Prostate gland (tissue), 2 donors: Measurements from ENCODE around the gene MTHFD2L. TPM values are rescaled to one million over a fixed set of nuclear protein-coding genes. Genes with fewer than 3 reads are reported as not detected.

ENCODE experiments used
- DNase-seq: peaks from one replicate; pipeline ENCODE4 v3.0.0-alpha.2; 2019; ENCODE audit warnings: low spot score
- H3K27ac ChIP-seq, 2 donors: fragments of 200-600 bp; sonication (generic); 2 replicates each; pipeline ENCODE4 v1.5.1; 2017 to 2019
- H3K27me3 ChIP-seq: fragments of 200-600 bp; sonication (generic); replicated peaks from 2 replicates; pipeline ENCODE4 v1.5.1; 2019; ENCODE audit not compliant: insufficient read depth
- H3K36me3 ChIP-seq, 2 donors: fragments of 200-600 bp; sonication (generic); 1 replicate in 1 of 2; 2 replicates in 1 of 2; pipeline versions ENCODE4 v1.5.1 to v1.8.1; 2017 to 2019
- H3K4me1 ChIP-seq: fragments of 200-600 bp; sonication (generic); replicated peaks from 2 replicates; pipeline ENCODE4 v1.5.1; 2019
- H3K4me3 ChIP-seq, 2 donors: fragments of 200-600 bp; sonication (generic); 2 replicates each; pipeline ENCODE4 v1.5.1; 2017 to 2019
- H3K9me3 ChIP-seq: fragments of 200-600 bp; sonication (generic); 2 replicates; pipeline ENCODE4 v1.5.1; 2017
- POLR2A ChIP-seq: fragments of 450-650 bp; IDR thresholded peaks from one replicate; pipeline ENCODE4 v1.6.1; 2016; ENCODE audit warnings: antibody characterized with exemption, mild to moderate bottlenecking
- POLR2AphosphoS5 ChIP-seq: sonication (generic); formaldehyde crosslinking; IDR thresholded peaks from one replicate; pipeline ENCODE4 v1.6.1; 2017; ENCODE audit warnings: antibody characterized with exemption
- WGBS: methylation state at CpG from one replicate; pipeline ENCODE4 v1.1.5; 2018; 5-methylcytosine and 5-hydroxymethylcytosine counted together
- intact Hi-C: fragments of 100-400 bp; cut with DNase I; formaldehyde crosslinking; loops from one replicate; pipeline ENCODE4 v1.14.2; 2022
- total RNA-seq, 2 donors: library from RNA; depleted of rRNA; stranded (reverse); fragments of >200 nt; gene quantifications; one replicate each; pipeline ENCODE4 v1.1.0, GENCODE V29; 2016
- TF ChIP-seq, protein P1 (sequence below), 4 experiments: fragments of 200-600 bp in 2 of 4; fragments of 450-650 bp in 2 of 4; sonication (generic) in 2 of 4; IDR thresholded peaks; 1 replicate in 3 of 4; 2 replicates in 1 of 4; pipeline ENCODE4 v1.5.1; 2016 to 2019; ENCODE audit warnings: antibody characterized with exemption in 4 of 4, mild to moderate bottlenecking in 2 of 4, moderate library complexity in 2 of 4

Gene MTHFD2L
- total RNA-seq, 2 donors from 2014 or later = 15.8 to 19.9 TPM

DNA sequence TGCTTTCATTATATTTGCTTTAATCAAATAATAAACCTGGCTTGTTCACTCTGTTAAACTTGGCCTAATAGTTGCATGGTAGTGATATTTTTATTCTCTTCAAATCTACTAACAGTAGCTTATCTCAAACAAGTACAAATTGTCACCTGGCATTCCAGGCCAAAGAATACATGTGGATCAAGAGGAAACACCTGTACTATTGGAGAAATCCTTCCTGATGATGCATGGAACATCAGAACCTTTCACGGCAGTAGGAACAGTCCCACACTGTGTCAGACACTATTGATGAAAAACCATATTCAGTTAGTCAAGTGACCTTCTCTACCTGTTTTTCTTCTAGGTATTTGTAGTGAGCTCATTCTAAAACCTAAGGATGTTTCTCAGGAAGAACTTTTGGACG lies 17.0 kb downstream of the MTHFD2L start:
- Histone ChIP-seq H3K9me3 (no peaks in the 10 kb centered on the region), H3K4me3 (no peak overlapping the region), H3K4me1 (no peaks in the 10 kb centered on the region), H3K27ac (no peak overlapping the region), H3K36me3 (no peaks in the 10 kb centered on the region), H3K27me3 (no peaks in the 10 kb centered on the region)
- intact Hi-C loops = no loop called here
- TF ChIP-seq POLR2A (no peak), POLR2AphosphoS5 (no peak)
- TF ChIP-seq, protein P1, sequence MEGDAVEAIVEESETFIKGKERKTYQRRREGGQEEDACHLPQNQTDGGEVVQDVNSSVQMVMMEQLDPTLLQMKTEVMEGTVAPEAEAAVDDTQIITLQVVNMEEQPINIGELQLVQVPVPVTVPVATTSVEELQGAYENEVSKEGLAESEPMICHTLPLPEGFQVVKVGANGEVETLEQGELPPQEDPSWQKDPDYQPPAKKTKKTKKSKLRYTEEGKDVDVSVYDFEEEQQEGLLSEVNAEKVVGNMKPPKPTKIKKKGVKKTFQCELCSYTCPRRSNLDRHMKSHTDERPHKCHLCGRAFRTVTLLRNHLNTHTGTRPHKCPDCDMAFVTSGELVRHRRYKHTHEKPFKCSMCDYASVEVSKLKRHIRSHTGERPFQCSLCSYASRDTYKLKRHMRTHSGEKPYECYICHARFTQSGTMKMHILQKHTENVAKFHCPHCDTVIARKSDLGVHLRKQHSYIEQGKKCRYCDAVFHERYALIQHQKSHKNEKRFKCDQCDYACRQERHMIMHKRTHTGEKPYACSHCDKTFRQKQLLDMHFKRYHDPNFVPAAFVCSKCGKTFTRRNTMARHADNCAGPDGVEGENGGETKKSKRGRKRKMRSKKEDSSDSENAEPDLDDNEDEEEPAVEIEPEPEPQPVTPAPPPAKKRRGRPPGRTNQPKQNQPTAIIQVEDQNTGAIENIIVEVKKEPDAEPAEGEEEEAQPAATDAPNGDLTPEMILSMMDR (IDR thresholded peaks at IDR 0.05) = no peak
- 84% methylated on average over 2 of the region's 2 CpGs for WGBS
- no peak for DNase-seq

DNA sequence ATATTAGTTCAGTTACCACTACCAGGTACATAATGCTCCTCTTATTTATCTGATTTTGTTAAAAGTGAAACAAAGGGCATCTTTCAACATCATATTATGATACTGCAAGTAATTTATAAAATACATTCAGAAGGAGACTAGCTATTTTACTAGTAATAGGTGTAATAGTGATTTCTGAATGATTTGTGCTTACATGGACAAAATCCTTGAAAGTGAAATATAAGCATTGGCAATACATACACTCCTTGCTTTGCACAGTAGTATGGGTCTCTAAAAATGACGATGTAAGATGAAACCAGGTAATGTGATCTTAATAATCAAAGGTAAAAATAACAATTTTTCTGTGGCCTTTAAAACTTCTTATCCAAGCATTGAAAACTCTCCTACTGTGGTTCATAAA lies 17.5 kb downstream of the MTHFD2L start:
- WGBS = 91% methylated on average over 1 of the region's 1 CpG

DNA sequence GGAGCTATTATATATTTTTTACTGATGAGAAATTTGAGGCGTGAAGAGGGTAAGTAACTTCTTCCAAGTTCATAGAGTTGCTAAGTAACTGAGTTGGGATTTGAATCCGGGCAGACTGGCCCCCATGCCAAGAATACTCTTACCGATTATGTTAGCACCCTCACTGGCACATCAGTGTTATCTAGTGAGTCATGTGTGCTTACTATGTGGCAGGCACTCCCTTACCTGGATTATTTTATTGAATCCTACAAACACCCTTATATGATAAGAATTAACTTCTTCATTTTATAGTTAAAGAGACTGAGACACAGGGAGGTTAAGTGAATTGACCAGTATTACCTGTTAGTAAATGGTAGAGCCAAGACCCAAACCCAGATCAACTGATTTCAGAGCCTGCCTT lies 20.9 kb downstream of the MTHFD2L start:
- Histone ChIP-seq H3K27me3 (no peaks in the 10 kb centered on the region), H3K9me3 (no peaks in the 10 kb centered on the region), H3K4me1 (no peaks in the 10 kb centered on the region), H3K36me3 (no peaks in the 10 kb centered on the region), H3K4me3 (no peak overlapping the region), H3K27ac (no peak overlapping the region)
- no peak for DNase-seq
- intact Hi-C loops = no loop called here
- 91% methylated on average over 3 of the region's 3 CpGs for WGBS
- TF ChIP-seq POLR2AphosphoS5 (no peak), POLR2A (no peak)
- TF ChIP-seq, protein P1 (IDR thresholded peaks at IDR 0.05) = no peak

More for the DNA sequence above, 17.5 kb downstream of the MTHFD2L start:
- Histone ChIP-seq H3K4me3 (no peak overlapping the region), H3K4me1 (no peaks in the 10 kb centered on the region), H3K27me3 (no peaks in the 10 kb centered on the region), H3K27ac (no peak overlapping the region), H3K36me3 (no peaks in the 10 kb centered on the region), H3K9me3 (no peaks in the 10 kb centered on the region)
- DNase-seq = no peak
- intact Hi-C loops = no loop called here
- TF ChIP-seq POLR2A = no peak
- TF ChIP-seq POLR2AphosphoS5 = no peak
- TF ChIP-seq, protein P1 (IDR thresholded peaks at IDR 0.05) = no peak

DNA sequence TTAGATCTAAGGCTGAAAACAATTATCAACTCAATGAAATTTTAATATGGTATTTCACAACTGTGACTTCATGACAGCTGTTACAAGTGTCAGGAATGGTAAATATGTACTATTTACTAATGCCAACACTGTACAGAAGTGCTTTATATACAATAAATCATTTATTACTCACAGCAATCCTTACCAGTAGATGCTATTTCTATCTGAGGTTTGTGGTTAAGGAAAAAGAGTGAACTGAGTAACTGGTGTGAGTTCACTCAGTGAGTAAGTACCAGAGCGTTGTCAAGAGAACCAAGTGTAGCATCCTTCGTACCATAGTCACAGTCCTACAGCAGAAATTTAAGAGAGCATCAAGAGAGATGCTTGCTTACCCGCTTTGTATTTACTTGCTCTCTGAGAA lies 23.3 kb downstream of the MTHFD2L start:
- Histone ChIP-seq H3K4me3 (no peak overlapping the region), H3K27ac (no peak overlapping the region), H3K4me1 (no peaks in the 10 kb centered on the region), H3K9me3 (no peaks in the 10 kb centered on the region), H3K36me3 (no peaks in the 10 kb centered on the region), H3K27me3 (no peaks in the 10 kb centered on the region)
- DNase-seq = no peak
- intact Hi-C loops = no loop called here
- no peak for TF ChIP-seq POLR2A
- 97% methylated on average over 3 of the region's 3 CpGs for WGBS

DNA sequence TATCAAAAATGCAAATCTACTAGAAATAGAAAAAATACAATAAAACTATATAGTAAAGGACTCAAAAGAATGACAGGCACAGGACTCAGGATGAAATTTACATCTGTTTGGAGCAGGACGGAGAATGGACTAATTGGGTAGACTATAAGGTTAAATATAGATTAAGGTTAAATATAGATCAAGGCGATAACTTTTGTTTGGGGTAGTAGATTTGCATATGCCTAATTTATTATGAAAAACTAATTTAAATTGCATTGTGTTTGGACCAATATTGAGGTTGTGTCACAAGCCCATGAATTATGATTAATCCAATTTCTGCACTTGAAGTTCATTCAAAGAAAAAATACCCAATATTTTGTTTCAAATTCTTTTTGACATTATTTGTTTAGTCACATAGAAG lies 31.0 kb downstream of the MTHFD2L start:
- H3K27me3 ChIP-seq = no peaks in the 10 kb centered on the region
- intact Hi-C loops = no loop called here
- H3K4me3 ChIP-seq = no peak overlapping the region
- no peak for TF ChIP-seq POLR2AphosphoS5
- TF ChIP-seq POLR2A = no peak
- TF ChIP-seq, protein P1 (IDR thresholded peaks at IDR 0.05) = no peak
- WGBS = 61% methylated on average over 2 of the region's 2 CpGs
- H3K36me3 ChIP-seq = no peaks in the 10 kb centered on the region
- no peak overlapping the region for H3K27ac ChIP-seq
- H3K4me1 ChIP-seq = no peaks in the 10 kb centered on the region
- no peaks in the 10 kb centered on the region for H3K9me3 ChIP-seq
- DNase-seq = no peak
